CD4-positive, CD25-positive, alpha-beta regulatory T cell (primary cell): ENCODE results near the gene ACAD8. TPM values are rescaled to one million over a fixed set of nuclear protein-coding genes. Genes with fewer than 3 reads are reported as not detected.

Source experiments
- ATAC-seq, 2 donors: fragments of 150-1000 bp; cut with Tn5 transposase; one replicate each; pipeline ENCODE4 v1.10.0; 2021; ENCODE audit warnings: low read depth in 2 of 2, moderate number of reproducible peaks in 2 of 2, moderate library complexity in 1 of 2
- DNase-seq, 3 donors: peaks; one replicate each; pipeline versions ENCODE4 v3.0.0 to v3.0.0-alpha.2; 2012 to 2022; ENCODE audit warnings: mixed read lengths in 1 of 3
- H3K27ac ChIP-seq: one replicate; pipeline ENCODE4 v1.7.0; 2013; ENCODE audit warnings: mild to moderate bottlenecking, low read length; ENCODE audit not compliant: insufficient read depth, poor library complexity, severe bottlenecking
- H3K27me3 ChIP-seq: one replicate; pipeline ENCODE4 v1.7.0; 2013; ENCODE audit warnings: low read length; ENCODE audit not compliant: control insufficient read depth, insufficient read depth
- H3K36me3 ChIP-seq: one replicate; pipeline ENCODE4 v1.7.0; 2013; ENCODE audit warnings: mild to moderate bottlenecking, low read length, moderate library complexity; ENCODE audit not compliant: control insufficient read depth, insufficient read depth
- H3K4me1 ChIP-seq: 2 replicates; pipeline ENCODE4 v1.7.0; 2013; ENCODE audit warnings: mild to moderate bottlenecking, low read length; ENCODE audit not compliant: insufficient read depth, control insufficient read depth, poor library complexity, severe bottlenecking
- H3K4me3 ChIP-seq: one replicate; pipeline ENCODE4 v1.7.0; 2013; ENCODE audit warnings: low read depth, mild to moderate bottlenecking, low read length, moderate library complexity
- H3K9me3 ChIP-seq, 2 experiments: 1 replicate in 1 of 2; 2 replicates in 1 of 2; pipeline ENCODE4 v1.7.0; 2013; ENCODE audit warnings: low read length in 2 of 2, mild to moderate bottlenecking in 1 of 2, moderate library complexity in 1 of 2; ENCODE audit not compliant: control insufficient read depth in 2 of 2
- H3K27ac Mint-ChIP-seq, 3 donors: one replicate each; pipeline ENCODE4 v1.8.0; 2020 to 2022; ENCODE audit warnings: mild to moderate bottlenecking in 3 of 3, mixed read lengths in 3 of 3, moderate library complexity in 2 of 3
- H3K27me3 Mint-ChIP-seq: one replicate; pipeline ENCODE4 v1.8.0; 2022; ENCODE audit warnings: mild to moderate bottlenecking, mixed read lengths
- H3K36me3 Mint-ChIP-seq: one replicate; pipeline ENCODE4 v1.8.0; 2020; ENCODE audit warnings: mixed read lengths
- H3K4me1 Mint-ChIP-seq, 4 donors: one replicate each; pipeline ENCODE4 v1.8.0; 2020 to 2022; ENCODE audit warnings: mixed read lengths in 4 of 4, mild to moderate bottlenecking in 1 of 4
- H3K4me3 Mint-ChIP-seq, 4 donors: one replicate each; pipeline ENCODE4 v1.8.0; 2020 to 2022; ENCODE audit warnings: mild to moderate bottlenecking in 4 of 4, mixed read lengths in 4 of 4, moderate library complexity in 3 of 4
- H3K9me3 Mint-ChIP-seq, 7 donors: one replicate each; pipeline ENCODE4 v1.8.0; 2020 to 2022; ENCODE audit warnings: mixed read lengths in 7 of 7, mild to moderate bottlenecking in 3 of 7, moderate library complexity in 2 of 7
- polyA plus RNA-seq, 4 donors: library from polyadenylated mRNA; unstranded; fragments of 300-500 nt; fragmentation: Illumina TruSeq; gene quantifications; one replicate each; pipeline ENCODE4 v1.2.3, GENCODE V29; 2021
- total RNA-seq: library from RNA; stranded (reverse); gene quantifications from one replicate; pipeline ENCODE4 v1.2.3, GENCODE V29; 2022

Gene ACAD8
- total RNA-seq (28.7 TPM), polyA plus RNA-seq (10 to 100 TPM; 18.6 to 22.6 (median 19.9) TPM)

DNA sequence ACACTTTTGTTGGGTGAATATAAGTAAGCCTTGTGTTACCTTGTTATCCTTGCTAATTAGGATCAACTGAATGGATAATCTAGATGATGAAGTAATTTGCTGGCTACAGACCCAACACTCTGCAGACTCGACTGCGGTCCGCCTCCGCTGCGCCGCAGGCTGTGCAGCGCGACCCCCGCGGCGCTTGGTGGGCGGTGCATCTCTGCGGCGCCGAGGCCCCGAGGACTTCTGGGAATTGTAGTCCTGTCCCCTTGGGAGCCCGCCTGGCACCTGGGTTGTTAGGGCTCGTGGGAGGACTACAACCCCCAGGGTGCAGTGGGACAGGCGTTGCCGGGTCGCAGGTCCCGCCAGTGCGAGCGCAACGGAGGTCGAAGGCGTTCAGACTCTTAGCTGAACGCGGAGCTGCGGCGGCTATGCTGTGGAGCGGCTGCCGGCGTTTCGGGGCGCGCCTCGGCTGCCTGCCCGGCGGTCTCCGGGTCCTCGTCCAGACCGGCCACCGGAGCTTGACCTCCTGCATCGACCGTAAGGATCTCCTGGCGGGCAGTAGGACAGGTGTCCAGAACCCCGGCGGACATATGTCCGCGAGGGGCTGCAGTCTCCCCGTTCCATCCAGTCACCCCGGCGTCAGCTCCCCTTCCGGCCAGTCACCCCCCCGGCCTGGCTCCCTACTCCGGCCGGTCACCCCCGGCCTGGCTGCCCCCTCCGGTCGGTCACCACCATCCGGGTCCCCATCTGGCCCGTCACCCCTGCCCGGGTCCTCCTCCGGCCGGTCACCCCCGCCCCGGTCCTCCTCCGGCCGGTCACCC lies at the start of gene ACAD8, which contains the start of gene THYN1:
Gene ACAD8 (plus strand): TSS at position 381 of the 806 bp plus-strand sequence. CDS start 33 bp downstream, at position 414.
Gene THYN1 (minus strand): TSS at position 165 of the 806 bp plus-strand sequence. CDS start 470 bp downstream, outside the sequence.
- Histone ChIP-seq H3K4me3 (peak within 1 kb of the TSS; percentile 100), H3K4me1 (peaks cover 27% of the 10 kb centered on the region), H3K27me3 (no peaks in the 10 kb centered on the region), H3K27ac (peak within 1 kb of the TSS; percentile 63), H3K36me3 (peaks cover 39% of the 10 kb centered on the region), H3K9me3 (no peaks in the 10 kb centered on the region)
- DNase-seq (peak; percentile 94 to 98 (median 96)), ATAC-seq (peak; percentile 100)
- Mint-ChIP-seq H3K4me1 (peaks cover 28 to 48% (median 37%) of the 10 kb centered on the region in 4 donors), H3K9me3 (no peaks in the 10 kb centered on the region), H3K4me3 (peak within 1 kb of the TSS; percentile 92 to 100 (median 98)), H3K27ac (peak within 1 kb of the TSS; percentile 45 to 93 (median 92)), H3K27me3 (no peaks in the 10 kb centered on the region), H3K36me3 (peaks cover 14% of the 10 kb centered on the region)

DNA sequence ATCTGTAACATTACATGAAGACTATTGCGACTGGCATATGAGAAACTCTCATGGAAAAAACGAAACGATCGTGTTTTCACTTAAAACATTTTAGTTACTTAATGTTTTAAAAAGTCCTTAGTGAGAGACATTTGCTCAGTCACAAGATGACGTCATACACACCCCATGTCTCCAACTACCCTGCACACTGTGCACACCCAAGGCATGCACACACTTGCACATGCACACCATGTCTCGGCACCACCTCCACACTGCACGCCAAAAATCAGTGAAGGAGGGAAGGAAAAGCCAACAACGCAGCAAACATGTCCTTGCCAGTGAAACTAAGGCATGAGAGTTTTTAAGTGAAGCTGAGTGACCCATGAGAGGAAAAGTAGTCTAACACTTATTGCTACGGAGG lies 47.6 kb upstream of the ACAD8 start:
- Mint-ChIP-seq H3K27ac (peak overlapping the region in 1 of 3 donors; percentile 79), H3K4me3 (no peak overlapping the region), H3K27me3 (no peaks in the 10 kb centered on the region), H3K9me3 (no peaks in the 10 kb centered on the region), H3K4me1 (peaks cover 3 to 11% (median 7%) of the 10 kb centered on the region in 4 donors), H3K36me3 (peaks cover 59% of the 10 kb centered on the region)
- Histone ChIP-seq H3K4me1 (no peaks in the 10 kb centered on the region), H3K9me3 (no peaks in the 10 kb centered on the region), H3K4me3 (no peak overlapping the region), H3K27me3 (no peaks in the 10 kb centered on the region), H3K36me3 (peaks cover 72% of the 10 kb centered on the region), H3K27ac (no peak overlapping the region)
- DNase-seq (no peak), ATAC-seq (no peak)

GRCh38 chr11:134206185-134206584 lies 47.2 kb upstream of the ACAD8 start:
- DNase-seq (no peak), ATAC-seq (no peak)
- Mint-ChIP-seq H3K4me3 (no peak overlapping the region), H3K9me3 (no peaks in the 10 kb centered on the region), H3K4me1 (peaks cover 3 to 14% (median 8%) of the 10 kb centered on the region in 4 donors), H3K27me3 (no peaks in the 10 kb centered on the region), H3K36me3 (peaks cover 60% of the 10 kb centered on the region), H3K27ac (peak overlapping the region in 1 of 3 donors; percentile 79)
- no peaks in the 10 kb centered on the region for H3K4me1 ChIP-seq
- no peaks in the 10 kb centered on the region for H3K27me3 ChIP-seq
- H3K36me3 ChIP-seq, result peaks cover 68% of the 10 kb centered on the region
- no peak overlapping the region for H3K27ac ChIP-seq
- no peak overlapping the region for H3K4me3 ChIP-seq
- H3K9me3 ChIP-seq, result no peaks in the 10 kb centered on the region

DNA sequence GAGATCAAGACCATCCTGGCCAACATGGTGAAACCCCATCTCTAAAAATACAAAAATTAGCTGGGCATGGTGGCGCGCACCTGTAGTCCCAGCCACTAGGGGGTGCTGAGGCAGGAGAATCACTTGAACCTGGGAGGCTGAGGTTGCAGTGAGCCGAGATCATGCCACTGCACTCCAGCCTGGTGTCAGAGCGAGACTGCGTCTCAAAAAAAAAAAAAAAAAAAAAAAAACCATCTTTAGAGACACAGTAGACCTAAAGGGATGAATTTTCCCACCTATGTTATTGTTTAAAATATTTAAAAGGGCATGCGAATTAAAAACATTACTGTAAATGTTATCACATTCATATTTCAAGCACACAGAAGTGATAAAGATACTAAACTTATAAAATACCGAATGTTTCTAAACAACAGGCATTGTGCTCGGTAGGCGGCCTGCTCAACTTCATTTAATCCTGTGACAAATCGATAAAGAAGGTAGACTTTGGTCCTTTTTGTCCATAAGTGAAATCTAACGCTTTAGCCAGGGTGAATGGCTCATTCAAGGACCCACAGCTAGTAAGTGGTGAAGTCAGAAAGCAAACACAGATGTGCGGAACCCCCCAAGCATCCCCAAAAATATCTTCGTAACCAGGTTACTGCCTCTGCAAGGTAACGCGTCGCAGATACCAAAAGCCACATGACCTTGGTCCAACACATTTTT lies 45.7 kb upstream of the ACAD8 start:
- H3K4me1 ChIP-seq, result no peaks in the 10 kb centered on the region
- H3K4me3 ChIP-seq, result no peak overlapping the region
- DNase-seq (peak; percentile 45 to 68 (median 58)), ATAC-seq (no peak)
- H3K27ac ChIP-seq, result no peak overlapping the region
- no peaks in the 10 kb centered on the region for H3K9me3 ChIP-seq
- peaks cover 57% of the 10 kb centered on the region for H3K36me3 ChIP-seq
- H3K9me3 Mint-ChIP-seq, result no peaks in the 10 kb centered on the region
- H3K27ac Mint-ChIP-seq, result no peak overlapping the region
- H3K36me3 Mint-ChIP-seq, result peaks cover 58% of the 10 kb centered on the region
- H3K27me3 ChIP-seq, result no peaks in the 10 kb centered on the region
- H3K27me3 Mint-ChIP-seq, result no peaks in the 10 kb centered on the region
- H3K4me3 Mint-ChIP-seq, result no peak overlapping the region
- H3K4me1 Mint-ChIP-seq, result peaks cover 10 to 16% (median 13%) of the 10 kb centered on the region in 4 donors

- no peak for DNase-seq
- no peaks in the 10 kb centered on the region for H3K27me3 ChIP-seq
- peak overlapping the region in 1 of 3 donors; percentile 23 for H3K27ac Mint-ChIP-seq
- no peak overlapping the region for H3K27ac ChIP-seq
- H3K9me3 Mint-ChIP-seq, result peaks cover 0 to 2% (median 0%) of the 10 kb centered on the region in 7 donors
- H3K4me1 ChIP-seq, result no peaks in the 10 kb centered on the region
- no peaks in the 10 kb centered on the region for H3K27me3 Mint-ChIP-seq
- peaks cover 22% of the 10 kb centered on the region for H3K36me3 ChIP-seq
- H3K4me3 ChIP-seq, result no peak overlapping the region
- ATAC-seq, result no peak
- no peaks in the 10 kb centered on the region for H3K9me3 ChIP-seq
- H3K4me3 Mint-ChIP-seq, result no peak overlapping the region
- H3K36me3 Mint-ChIP-seq, result peaks cover 24% of the 10 kb centered on the region
- H3K4me1 Mint-ChIP-seq, result peaks cover 29 to 56% (median 44%) of the 10 kb centered on the region in 4 donors
These were observed 37.5 kb upstream of the ACAD8 start for GRCh38 chr11:134215836-134216235.

DNA sequence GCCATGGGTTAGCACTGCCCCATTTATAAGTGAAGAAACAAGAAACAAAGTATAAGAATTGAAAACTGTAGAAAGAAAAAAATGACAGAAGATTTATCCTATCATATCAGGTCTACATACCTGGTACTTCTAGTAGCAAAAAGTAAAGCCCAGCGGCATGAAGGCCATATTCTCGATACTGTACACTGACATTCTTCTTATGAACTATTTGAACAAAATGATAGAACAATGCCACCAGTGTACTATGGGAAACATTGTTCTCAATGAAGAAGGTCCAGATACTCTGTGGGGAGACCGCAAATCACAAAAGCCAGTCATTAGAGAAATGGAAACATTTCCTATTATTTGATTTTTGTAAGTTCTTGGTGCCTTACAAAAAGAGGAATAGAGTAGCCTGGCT lies 36.6 kb upstream of the ACAD8 start:
- H3K4me3 ChIP-seq, result no peak overlapping the region
- H3K9me3 ChIP-seq, result no peaks in the 10 kb centered on the region
- no peak overlapping the region for H3K27ac ChIP-seq
- Mint-ChIP-seq H3K27me3 (no peaks in the 10 kb centered on the region), H3K4me1 (peaks cover 33 to 47% (median 44%) of the 10 kb centered on the region in 4 donors), H3K27ac (peak overlapping the region in 1 of 3 donors; percentile 23), H3K4me3 (no peak overlapping the region), H3K9me3 (peaks cover 0 to 2% (median 0%) of the 10 kb centered on the region in 7 donors), H3K36me3 (peaks cover 18% of the 10 kb centered on the region)
- no peaks in the 10 kb centered on the region for H3K4me1 ChIP-seq
- DNase-seq (no peak), ATAC-seq (no peak)
- no peaks in the 10 kb centered on the region for H3K27me3 ChIP-seq
- peaks cover 22% of the 10 kb centered on the region for H3K36me3 ChIP-seq

- peaks cover 9% of the 10 kb centered on the region for H3K36me3 ChIP-seq
- H3K4me1 ChIP-seq, result peaks cover 42% of the 10 kb centered on the region
- no peak for ATAC-seq
- Mint-ChIP-seq H3K36me3 (peaks cover 24% of the 10 kb centered on the region), H3K27me3 (peaks cover 5% of the 10 kb centered on the region), H3K27ac (peak overlapping the region; percentile 85 to 98 (median 91)), H3K4me3 (peak overlapping the region; percentile 92 to 100 (median 97)), H3K9me3 (peaks cover 0 to 2% (median 0%) of the 10 kb centered on the region in 7 donors), H3K4me1 (peaks cover 53 to 74% (median 57%) of the 10 kb centered on the region in 4 donors)
- H3K27me3 ChIP-seq, result no peaks in the 10 kb centered on the region
- H3K9me3 ChIP-seq, result no peaks in the 10 kb centered on the region
- peak overlapping the region; percentile 97 for H3K4me3 ChIP-seq
- peak overlapping the region; percentile 98 for H3K27ac ChIP-seq
- DNase-seq, result peak in 2 of 3 donors; percentile 8 to 36
These were observed 30.2 kb upstream of the ACAD8 start for GRCh38 chr11:134223121-134223520.
